NOMO-1 (cell line): ENCODE measurements around the gene SEC61B.
"Not testable (repeated sequence)": the region's sequence is repeated elsewhere in the genome, so short reads cannot be mapped to it uniquely, and the experiment has no call there.

Source experiments
- DNase-seq, 2 experiments: peaks; one replicate each; lab custom pipeline; 2025; ENCODE audit not compliant: unreplicated experiment in 2 of 2; lab: John Stamatoyannopoulos, UW

SEC61B gene

GRCh38 chr9:99235926-99236634 is 14.0 kb downstream of the SEC61B start:
- no peak for DNase-seq

- no peak for DNase-seq
These were observed 15.3 kb downstream of the SEC61B start for GRCh38 chr9:99237356-99237755.

- not testable (repeated sequence) for DNase-seq
These were observed 15.8 kb downstream of the SEC61B start for GRCh38 chr9:99237849-99238248.

GRCh38 chr9:99238331-99238730 is 16.2 kb downstream of the SEC61B start:
- DNase-seq: no peak

GRCh38 chr9:99239341-99240060 is 17.4 kb downstream of the SEC61B start:
- DNase-seq: no peak

- DNase-seq: no peak
These were observed 19.0 kb downstream of the SEC61B start for GRCh38 chr9:99241106-99241505.

- DNase-seq: peak in 1 of 2 experiments; percentile 77
These were observed 22.5 kb downstream of the SEC61B start for GRCh38 chr9:99244344-99245260.

DNA sequence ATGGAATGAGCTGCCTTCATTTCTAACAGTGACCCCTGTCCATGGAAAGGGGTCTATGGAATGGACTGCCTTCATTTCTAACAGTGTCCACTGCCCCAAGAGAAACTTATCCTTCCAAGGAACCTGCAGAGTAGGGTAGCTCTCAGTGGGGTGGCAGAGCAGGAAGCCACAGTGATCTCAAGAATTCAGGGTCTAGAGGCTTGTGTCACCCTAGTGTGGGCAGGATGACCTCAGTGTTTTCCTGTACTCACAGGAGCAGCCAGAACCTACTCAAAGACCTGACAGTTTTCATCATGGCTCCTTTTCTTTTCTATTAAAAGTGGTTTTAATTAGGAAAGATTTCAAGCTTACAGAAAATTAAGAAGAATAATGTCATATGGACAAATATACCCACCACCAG is 27.5 kb downstream of the SEC61B start:
- DNase-seq: no peak

DNA sequence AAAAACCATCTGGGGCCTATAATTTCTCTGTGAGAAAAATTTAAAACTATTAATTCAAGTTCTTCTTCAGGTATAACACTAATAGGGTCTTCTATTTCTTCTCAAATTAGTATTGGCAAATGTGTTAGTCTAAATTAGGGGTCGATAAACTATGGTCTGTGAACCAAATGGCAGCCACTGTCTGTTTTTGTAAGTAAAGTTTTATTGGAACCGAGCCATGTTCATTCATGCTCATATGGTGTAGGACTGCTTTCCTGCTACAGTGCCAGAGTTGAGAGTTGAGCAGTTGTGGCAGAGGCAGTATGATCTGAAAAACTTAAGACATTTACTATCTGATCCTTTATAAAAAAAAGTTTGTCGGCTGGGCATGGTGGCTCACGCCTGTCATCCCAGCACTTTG is 29.1 kb downstream of the SEC61B start:
- DNase-seq: no peak

DNA sequence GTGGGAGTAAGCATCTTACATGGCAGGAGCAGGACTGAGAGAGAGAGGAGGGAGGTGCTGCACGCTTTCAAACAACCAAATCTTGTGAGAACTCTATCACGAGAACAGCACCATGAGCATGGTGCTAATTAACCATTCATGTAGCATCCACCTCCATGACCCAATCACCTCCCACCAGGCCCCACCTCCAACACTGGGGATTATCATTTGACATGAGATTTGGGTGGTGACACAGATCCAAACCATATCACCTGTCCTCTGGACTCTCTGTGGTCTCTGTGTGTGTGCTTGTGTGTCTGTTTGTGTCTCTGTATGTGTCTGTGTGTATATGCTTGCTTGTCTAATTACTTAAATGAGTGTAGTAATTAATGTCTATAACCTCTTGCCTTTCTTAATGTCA is 31.1 kb downstream of the SEC61B start:
- DNase-seq: no peak

GRCh38 chr9:99253772-99254431 is 31.8 kb downstream of the SEC61B start:
- no peak for DNase-seq

DNA sequence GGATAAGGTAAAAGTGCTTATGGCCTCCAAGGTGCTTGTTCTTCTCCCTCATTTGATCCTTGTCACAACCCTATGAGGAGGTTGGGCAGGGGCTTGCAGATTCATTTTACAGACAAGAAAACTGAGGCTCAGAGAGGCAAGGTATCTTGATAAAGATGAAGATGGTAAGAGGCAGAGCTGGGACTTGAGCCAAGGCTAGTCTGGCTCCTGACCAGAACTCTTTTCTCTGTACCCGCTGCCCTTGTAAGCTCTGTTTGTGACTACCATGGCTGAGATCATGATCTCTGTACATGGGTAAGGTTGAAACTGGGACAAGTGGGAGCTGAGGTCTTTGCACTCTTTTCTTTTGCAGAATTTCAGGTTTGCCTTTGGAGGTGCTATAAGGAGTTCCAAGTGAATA is 33.6 kb downstream of the SEC61B start:
- DNase-seq: no peak

DNA sequence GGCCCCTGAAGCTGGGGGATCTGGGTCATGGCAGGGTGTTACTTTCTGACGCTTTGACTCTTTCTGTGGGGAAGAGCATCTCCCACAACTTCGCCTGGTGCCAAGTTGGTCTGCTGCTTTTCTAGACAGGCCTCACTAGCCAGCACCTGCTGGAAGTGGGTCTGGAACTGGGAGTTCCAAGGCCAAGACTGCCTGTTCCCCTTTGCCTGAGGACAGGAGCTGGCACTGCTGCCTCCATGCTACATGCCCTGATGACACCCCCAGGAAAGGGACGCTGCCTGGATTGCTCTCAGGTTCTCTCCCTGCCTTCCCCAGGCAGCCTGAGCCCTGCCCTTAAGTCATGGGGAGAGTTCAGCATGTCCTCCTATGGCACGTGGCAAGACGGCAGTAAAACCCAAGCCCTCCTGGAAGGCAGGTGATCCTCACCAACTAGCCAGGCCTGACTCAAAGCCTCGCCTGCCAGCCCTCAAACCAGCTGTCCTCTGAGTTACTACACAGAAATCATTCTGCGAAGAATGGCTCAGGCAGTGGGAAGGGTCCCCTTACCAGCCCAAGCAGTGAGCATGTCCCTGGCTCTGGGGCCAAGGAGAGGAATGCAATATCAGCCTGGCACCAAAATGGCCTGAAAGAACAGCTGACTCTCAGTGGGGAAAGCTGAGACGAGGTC is 35.8 kb downstream of the SEC61B start:
- DNase-seq: no peak

DNA sequence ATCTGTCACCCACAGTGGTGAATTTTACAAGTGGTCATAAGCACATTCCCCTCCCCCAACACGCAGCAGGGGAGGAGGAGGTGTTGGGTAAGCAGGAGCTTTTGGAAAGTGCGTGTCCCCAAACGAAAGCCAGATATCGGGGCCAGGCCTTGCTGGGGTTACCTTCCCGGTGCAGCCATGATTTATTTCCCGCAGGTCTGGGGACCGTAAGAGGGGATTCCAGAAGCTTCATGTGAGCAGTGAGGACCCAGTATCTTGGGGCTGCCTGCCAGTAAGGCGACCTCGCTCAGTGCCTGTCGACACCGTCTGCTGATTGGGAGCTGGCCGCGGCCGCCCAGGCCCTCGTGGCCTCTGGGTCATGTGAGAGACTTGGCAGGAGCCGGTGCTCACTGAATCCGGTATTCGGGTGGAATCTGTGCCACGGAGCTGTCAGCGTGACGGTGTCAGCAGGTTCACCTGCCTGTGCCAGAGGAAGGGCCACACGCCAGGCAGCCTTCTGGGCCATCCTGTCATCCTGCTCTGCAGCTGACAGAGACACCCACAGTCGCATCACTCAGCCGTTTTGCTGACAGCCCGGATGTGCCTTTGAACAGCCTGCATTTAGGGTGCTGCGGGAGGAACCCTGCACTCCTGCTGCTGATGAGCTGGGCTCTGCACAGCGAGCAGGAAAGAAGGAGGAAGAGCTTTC is 37.3 kb downstream of the SEC61B start:
- DNase-seq: no peak

GRCh38 chr9:99261923-99262322 is 39.8 kb downstream of the SEC61B start:
- no peak for DNase-seq

DNA sequence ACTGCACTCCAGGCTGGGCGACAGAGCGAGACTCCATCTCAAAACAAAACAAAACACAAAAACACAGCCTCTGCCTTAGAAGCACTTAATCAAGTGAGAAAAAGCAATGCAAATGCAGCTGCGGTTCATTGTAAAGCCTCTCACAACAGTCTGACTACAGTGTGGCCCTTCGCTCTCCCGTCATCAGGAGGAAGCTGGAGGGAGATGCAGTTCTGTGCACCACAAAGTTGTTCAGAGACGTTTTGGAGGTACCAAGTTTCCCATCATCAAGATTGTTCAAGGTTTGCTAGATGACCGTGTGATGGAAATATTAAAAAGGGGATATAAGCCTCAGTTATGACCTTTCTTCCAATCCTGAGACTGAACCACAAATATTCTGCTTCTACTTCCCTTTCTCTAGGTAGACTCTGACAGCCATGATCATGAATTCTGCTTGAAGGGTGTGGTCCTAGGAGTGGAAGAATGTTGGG is 40.9 kb downstream of the SEC61B start:
- peak in 1 of 2 experiments; percentile 2 for DNase-seq

DNA sequence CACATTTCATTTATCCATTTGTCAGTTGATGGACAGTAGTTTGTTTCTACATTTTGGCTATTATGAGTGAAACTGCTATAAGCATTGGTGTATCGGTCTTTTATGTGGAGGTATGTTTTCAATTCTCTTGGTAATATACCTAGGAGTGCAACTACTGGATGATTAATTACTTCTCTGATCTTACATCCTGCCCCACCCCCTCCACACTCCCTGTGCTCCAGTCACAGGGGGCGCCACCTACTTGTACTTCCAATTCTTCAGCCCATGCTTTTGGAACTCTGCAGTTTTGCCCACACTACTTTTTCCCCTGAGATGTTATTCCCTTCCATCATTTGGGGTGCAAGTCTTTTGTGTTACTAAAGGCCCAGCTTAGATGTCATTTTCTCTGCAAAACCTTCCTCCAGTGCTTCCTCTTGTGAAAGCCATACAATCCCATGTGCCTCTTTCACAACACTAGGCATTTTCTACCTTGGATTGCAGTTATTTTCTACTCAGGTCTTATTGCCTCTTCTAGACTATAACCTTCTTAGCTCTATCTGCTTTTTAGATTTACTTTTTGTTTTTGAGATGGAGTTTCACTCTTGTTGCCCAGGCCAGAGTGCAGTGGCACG is 42.1 kb downstream of the SEC61B start:
- peak in 1 of 2 experiments; percentile 7 for DNase-seq

GRCh38 chr9:99265691-99266090 is 43.6 kb downstream of the SEC61B start:
- DNase-seq: no peak
